SU-DHL-6 (cell line): ENCODE data around the gene ZNF385C.

Source experiments
- H2AFZ ChIP-seq: fragments of 200-600 bp; sonication (generic); 2 replicates; pipeline ENCODE4 v1.6.1; 2014; ENCODE audit warnings: low read depth, mild to moderate bottlenecking, moderate library complexity, mixed read lengths, antibody characterized with exemption, low read length; ENCODE audit not compliant: severe bottlenecking
- H3F3A ChIP-seq: fragments of 200-600 bp; shearing (Covaris generic); 2 replicates; pipeline ENCODE4 v1.6.0; 2016; ENCODE audit warnings: antibody characterized with exemption, mild to moderate bottlenecking; ENCODE audit not compliant: insufficient read depth
- H3K27ac ChIP-seq: fragments of 200-600 bp; sonication (generic); 2 replicates; pipeline ENCODE4 v1.5.1; 2016; ENCODE audit warnings: low read depth, mild to moderate bottlenecking, low read length, moderate library complexity, mixed read lengths
- H3K27me3 ChIP-seq: fragments of 200-600 bp; sonication (generic), shearing (Covaris generic); 2 replicates; pipeline ENCODE4 v1.6.0; 2014; ENCODE audit warnings: mild to moderate bottlenecking, low read length
- H3K36me3 ChIP-seq: fragments of 200-600 bp; sonication (generic); 2 replicates; pipeline ENCODE4 v1.6.1; 2014; ENCODE audit warnings: mild to moderate bottlenecking, low read length, mixed read lengths
- H3K4me2 ChIP-seq: fragments of 300-600, 200-600 bp; shearing (Covaris generic), sonication (generic); 2 replicates; pipeline ENCODE4 v1.6.0; 2014; ENCODE audit warnings: low read length, low read depth, mild to moderate bottlenecking; ENCODE audit not compliant: poor library complexity, severe bottlenecking
- H3K4me3 ChIP-seq: fragments of 200-600 bp; sonication (generic); 2 replicates; pipeline ENCODE4 v1.5.1; 2014; ENCODE audit warnings: antibody characterized with exemption, low read length, mild to moderate bottlenecking, mixed read lengths; ENCODE audit not compliant: insufficient read depth, poor library complexity, severe bottlenecking
- H3K79me2 ChIP-seq: fragments of 200-600 bp; sonication (generic); 2 replicates; pipeline ENCODE4 v1.6.1; 2014; ENCODE audit warnings: mild to moderate bottlenecking, low read length, moderate library complexity; ENCODE audit not compliant: insufficient read depth
- H3K9ac ChIP-seq: fragments of 200-600 bp; sonication (generic); 2 replicates; pipeline ENCODE4 v1.7.0; 2014; ENCODE audit warnings: mild to moderate bottlenecking, low read length
- H3K9me2 ChIP-seq: fragments of 200-600 bp; sonication (generic); replicated peaks from 2 replicates; pipeline ENCODE4 v1.6.1; 2014; ENCODE audit warnings: low read length; ENCODE audit not compliant: insufficient read depth
- H3K9me3 ChIP-seq: fragments of 200-600 bp; sonication (generic); 2 replicates; pipeline ENCODE4 v1.6.1; 2014; ENCODE audit warnings: low read length, mixed read lengths; ENCODE audit not compliant: insufficient read depth
- H4K20me1 ChIP-seq: fragments of 200-600 bp; sonication (generic); 2 replicates; pipeline ENCODE4 v1.6.1; 2014; ENCODE audit warnings: low read depth, mild to moderate bottlenecking, antibody characterized with exemption, low read length, moderate library complexity, mixed read lengths
- EZH2phosphoT487 ChIP-seq: fragments of 200-600 bp; sonication (generic), shearing (Covaris generic); conservative IDR thresholded peaks from 2 replicates; pipeline ENCODE4 v1.6.1; 2018; ENCODE audit warnings: mild to moderate bottlenecking, antibody characterized with exemption, low read length, moderate library complexity, mixed read lengths
- TF ChIP-seq, protein P1 (sequence below): fragments of 200-600 bp; sonication (generic); IDR thresholded peaks from one replicate; pipeline ENCODE4 v1.5.1; 2017; ENCODE audit warnings: antibody characterized with exemption, mild to moderate bottlenecking, low read length, moderate library complexity; ENCODE audit not compliant: insufficient read depth, poor library complexity, severe bottlenecking

Gene ZNF385C

DNA sequence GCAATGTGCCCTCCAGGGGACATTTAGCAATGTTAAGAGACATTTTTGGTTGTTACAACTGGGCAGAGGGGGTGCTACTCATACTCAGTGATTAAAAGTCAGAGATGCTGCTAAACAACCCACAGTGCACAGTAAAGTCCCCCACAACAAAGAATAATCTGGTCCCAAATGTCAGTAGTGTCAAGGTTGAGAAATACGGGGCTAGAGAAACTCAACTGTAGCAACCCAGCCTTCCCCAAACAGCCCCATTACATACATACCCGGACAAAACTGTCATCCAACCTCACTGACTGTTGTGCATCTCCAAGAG, 101.5 kb downstream of the ZNF385C start:
- Histone ChIP-seq H3K36me3 (peaks cover 27% of the 10 kb centered on the region), H3K9ac (peak overlapping the region; percentile 0; the same call in 1 of the 2 replicates), H3K27me3 (no peaks in the 10 kb centered on the region), H3K27ac (peak overlapping the region; percentile 80), H3K79me2 (peaks cover 14% of the 10 kb centered on the region; the same call in 1 of the 2 replicates), H3K4me3 (no peak overlapping the region), H2AFZ (no peak overlapping the region), H3K9me2 (no peaks in the 10 kb centered on the region), H3K9me3 (no peaks in the 10 kb centered on the region), H3F3A (peaks cover 27% of the 10 kb centered on the region), H3K4me2 (peak overlapping the region; percentile 39), H4K20me1 (no peaks in the 10 kb centered on the region)
- TF ChIP-seq EZH2phosphoT487, result no peak
- TF ChIP-seq, protein P1, sequence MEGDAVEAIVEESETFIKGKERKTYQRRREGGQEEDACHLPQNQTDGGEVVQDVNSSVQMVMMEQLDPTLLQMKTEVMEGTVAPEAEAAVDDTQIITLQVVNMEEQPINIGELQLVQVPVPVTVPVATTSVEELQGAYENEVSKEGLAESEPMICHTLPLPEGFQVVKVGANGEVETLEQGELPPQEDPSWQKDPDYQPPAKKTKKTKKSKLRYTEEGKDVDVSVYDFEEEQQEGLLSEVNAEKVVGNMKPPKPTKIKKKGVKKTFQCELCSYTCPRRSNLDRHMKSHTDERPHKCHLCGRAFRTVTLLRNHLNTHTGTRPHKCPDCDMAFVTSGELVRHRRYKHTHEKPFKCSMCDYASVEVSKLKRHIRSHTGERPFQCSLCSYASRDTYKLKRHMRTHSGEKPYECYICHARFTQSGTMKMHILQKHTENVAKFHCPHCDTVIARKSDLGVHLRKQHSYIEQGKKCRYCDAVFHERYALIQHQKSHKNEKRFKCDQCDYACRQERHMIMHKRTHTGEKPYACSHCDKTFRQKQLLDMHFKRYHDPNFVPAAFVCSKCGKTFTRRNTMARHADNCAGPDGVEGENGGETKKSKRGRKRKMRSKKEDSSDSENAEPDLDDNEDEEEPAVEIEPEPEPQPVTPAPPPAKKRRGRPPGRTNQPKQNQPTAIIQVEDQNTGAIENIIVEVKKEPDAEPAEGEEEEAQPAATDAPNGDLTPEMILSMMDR, result no peak

DNA sequence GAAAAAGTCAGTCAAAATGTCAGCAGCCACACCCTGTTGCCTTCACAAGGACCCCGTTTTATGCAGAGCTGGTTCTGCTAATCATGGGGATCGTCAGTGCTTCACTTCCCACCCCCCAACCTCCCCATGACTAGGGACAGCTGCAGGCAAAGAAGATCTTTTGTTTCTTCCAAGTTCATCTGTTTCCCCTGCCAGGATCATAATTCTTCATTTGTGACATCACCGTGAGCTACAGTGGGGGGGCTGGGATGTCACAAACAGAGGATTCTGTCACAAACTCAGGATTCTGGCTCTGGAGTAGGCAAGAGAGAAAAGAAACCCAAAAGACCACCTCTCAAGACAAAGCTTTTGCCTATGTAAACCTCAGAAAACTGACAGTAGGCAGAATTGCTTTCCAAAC, 105.7 kb downstream of the ZNF385C start:
- H3K4me2 ChIP-seq, result no peak overlapping the region
- H3K4me3 ChIP-seq, result no peak overlapping the region
- H2AFZ ChIP-seq, result no peak overlapping the region
- TF ChIP-seq, protein P1, result no peak
- no peak for TF ChIP-seq EZH2phosphoT487
- H3K9ac ChIP-seq, result no peak overlapping the region
- peaks cover 23% of the 10 kb centered on the region for H3F3A ChIP-seq
- no peaks in the 10 kb centered on the region for H4K20me1 ChIP-seq
- no peaks in the 10 kb centered on the region for H3K9me2 ChIP-seq
- H3K79me2 ChIP-seq, result no peaks in the 10 kb centered on the region
- no peak overlapping the region for H3K27ac ChIP-seq
- H3K27me3 ChIP-seq, result no peaks in the 10 kb centered on the region
- H3K9me3 ChIP-seq, result no peaks in the 10 kb centered on the region
- H3K36me3 ChIP-seq, result peaks cover 42% of the 10 kb centered on the region

DNA sequence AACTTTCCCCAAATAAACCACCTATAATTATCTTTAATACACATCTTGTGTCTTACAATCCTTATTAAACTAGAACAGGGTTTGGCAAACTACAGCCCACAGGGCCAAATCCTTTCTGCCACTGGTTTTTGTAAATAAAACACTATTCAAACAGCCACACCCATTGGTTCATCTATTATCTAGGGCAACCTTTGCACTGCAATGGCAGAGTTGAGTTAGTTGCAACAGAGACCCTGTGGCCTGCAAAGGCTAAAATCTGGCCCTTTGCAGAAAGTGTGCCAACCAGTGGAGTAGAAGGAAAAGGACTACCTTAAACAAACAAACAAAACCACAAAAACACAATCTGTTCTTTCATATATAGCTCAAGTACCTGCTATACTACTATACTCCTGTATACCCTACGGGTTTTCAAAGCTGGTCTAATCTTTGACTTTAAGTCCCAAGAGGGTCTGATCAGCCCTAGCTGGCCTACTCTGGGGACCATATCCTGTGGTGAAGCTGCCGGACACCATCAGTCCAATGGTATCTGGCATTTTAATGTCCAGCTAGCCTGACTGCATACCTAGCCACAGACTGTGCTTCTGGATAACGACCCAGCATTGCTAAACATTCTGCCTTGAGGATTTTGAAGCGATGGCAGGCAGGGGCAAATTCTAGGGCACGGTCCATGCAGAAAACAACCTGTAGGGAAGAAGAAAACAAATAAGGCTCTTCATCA, 108.4 kb downstream of the ZNF385C start:
- H3K36me3 ChIP-seq, result peaks cover 43% of the 10 kb centered on the region
- TF ChIP-seq, protein P1, result no peak
- no peak for TF ChIP-seq EZH2phosphoT487
- no peak overlapping the region for H3K4me2 ChIP-seq
- no peaks in the 10 kb centered on the region for H3K9me2 ChIP-seq
- no peak overlapping the region for H3K4me3 ChIP-seq
- H3K9me3 ChIP-seq, result no peaks in the 10 kb centered on the region
- H3F3A ChIP-seq, result 0 out of 2 replicates have a peak, but pooled peaks cover 3% of the 10 kb centered on the region
- no peak overlapping the region for H2AFZ ChIP-seq
- no peak overlapping the region for H3K27ac ChIP-seq
- H3K79me2 ChIP-seq, result no peaks in the 10 kb centered on the region
- no peak overlapping the region for H3K9ac ChIP-seq
- H3K27me3 ChIP-seq, result no peaks in the 10 kb centered on the region
- no peaks in the 10 kb centered on the region for H4K20me1 ChIP-seq
